GM23338 (cell line): Measurements from ENCODE around the gene SLC6A8.
A peak's percentile ranks its signal among the peaks of the same experiment; 100 is the strongest.

Source experiments
- CREB1 ChIP-seq: fragments of 250-450 bp; sonication (Bioruptor Pico); IDR thresholded peaks from 2 replicates; pipeline ENCODE4 v1.5.0; 2020; ENCODE audit warnings: low read depth, mild to moderate bottlenecking, moderate library complexity
- EZH2 ChIP-seq: fragments of 200-600 bp; sonication (generic); IDR thresholded peaks from one replicate; pipeline ENCODE4 v1.8.0; 2017; ENCODE audit warnings: antibody characterized with exemption, mild to moderate bottlenecking, low read depth; ENCODE audit not compliant: unreplicated experiment
- EZH2phosphoT487 ChIP-seq: fragments of 200-600 bp; sonication (generic); IDR thresholded peaks from one replicate; pipeline ENCODE4 v1.8.1; 2018; ENCODE audit warnings: antibody characterized with exemption; ENCODE audit not compliant: unreplicated experiment
- JUNB ChIP-seq: IDR thresholded peaks from one replicate; pipeline ENCODE4 v1.6.1; 2016; ENCODE audit warnings: antibody characterized with exemption; ENCODE audit not compliant: unreplicated experiment
- NANOG ChIP-seq: IDR thresholded peaks from 2 replicates; pipeline ENCODE4 v1.6.1; 2016; ENCODE audit warnings: antibody characterized with exemption, borderline replicate concordance
- POLR2AphosphoS5 ChIP-seq: IDR thresholded peaks from 2 replicates; pipeline ENCODE4 v1.6.1; 2016; ENCODE audit warnings: antibody characterized with exemption, low read depth
- ZNF331 ChIP-seq: fragments of 250-450 bp; sonication (Bioruptor Pico); IDR thresholded peaks from 2 replicates; pipeline ENCODE4 v1.5.0; 2020; ENCODE audit warnings: low read depth, mild to moderate bottlenecking, moderate library complexity
- TF ChIP-seq, protein P1 (sequence below), 2 experiments: fragments of 200-600 bp in 1 of 2; sonication (generic) in 1 of 2; conservative IDR thresholded peaks; 2 replicates each; pipeline versions ENCODE4 v1.5.1 to v1.6.1; 2016 to 2017; ENCODE audit warnings: antibody characterized with exemption in 2 of 2, low read depth in 2 of 2, mild to moderate bottlenecking in 2 of 2, moderate library complexity in 1 of 2
- TF ChIP-seq, protein P2 (sequence below): IDR thresholded peaks from one replicate; pipeline ENCODE4 v1.6.1; 2018; ENCODE audit warnings: antibody characterized with exemption; ENCODE audit not compliant: unreplicated experiment
- TF ChIP-seq, protein P3 (sequence below): IDR thresholded peaks from 2 replicates; pipeline ENCODE4 v1.6.1; 2016; ENCODE audit warnings: antibody characterized with exemption

DNA sequence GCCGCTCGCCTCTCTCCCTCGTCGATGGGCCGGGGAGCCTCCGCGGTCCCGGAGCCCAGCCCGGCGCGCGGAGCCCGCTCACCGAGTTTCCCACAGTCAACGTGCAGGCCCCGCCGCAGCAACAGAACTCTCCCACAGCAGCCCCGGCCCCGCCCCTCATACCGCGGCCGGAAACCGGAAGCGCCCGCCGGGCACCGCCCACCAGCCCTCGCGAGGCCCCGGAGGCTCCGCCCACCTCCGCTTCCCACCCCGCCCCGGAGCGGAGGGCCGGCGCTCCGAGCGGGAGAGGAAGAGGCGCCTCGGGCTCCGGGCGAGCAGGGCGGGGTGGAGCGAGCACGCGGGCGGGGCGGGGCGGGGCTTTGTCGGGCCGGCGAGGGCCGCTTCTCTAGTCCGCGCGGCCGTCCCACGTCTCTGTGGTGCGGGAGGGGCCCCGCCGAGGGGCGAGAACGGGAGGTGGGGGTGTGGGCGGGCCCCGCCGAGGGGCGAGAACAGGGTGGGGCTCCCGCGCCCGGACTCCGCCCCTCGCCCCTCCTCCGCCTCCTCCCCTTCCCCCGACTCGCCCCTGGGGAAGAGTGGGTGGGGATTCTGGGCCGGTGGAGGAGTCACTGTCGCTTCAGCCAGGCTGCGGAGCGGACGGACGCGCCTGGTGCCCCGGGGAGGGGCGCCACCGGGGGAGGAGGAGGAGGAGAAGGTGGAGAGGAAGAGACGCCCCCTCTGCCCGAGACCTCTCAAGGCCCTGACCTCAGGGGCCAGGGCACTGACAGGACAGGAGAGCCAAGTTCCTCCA is 36.7 kb downstream of the SLC6A8 start, which contains the start of the genes ABCD1 and BCAP31:
- TF ChIP-seq, protein P1, sequence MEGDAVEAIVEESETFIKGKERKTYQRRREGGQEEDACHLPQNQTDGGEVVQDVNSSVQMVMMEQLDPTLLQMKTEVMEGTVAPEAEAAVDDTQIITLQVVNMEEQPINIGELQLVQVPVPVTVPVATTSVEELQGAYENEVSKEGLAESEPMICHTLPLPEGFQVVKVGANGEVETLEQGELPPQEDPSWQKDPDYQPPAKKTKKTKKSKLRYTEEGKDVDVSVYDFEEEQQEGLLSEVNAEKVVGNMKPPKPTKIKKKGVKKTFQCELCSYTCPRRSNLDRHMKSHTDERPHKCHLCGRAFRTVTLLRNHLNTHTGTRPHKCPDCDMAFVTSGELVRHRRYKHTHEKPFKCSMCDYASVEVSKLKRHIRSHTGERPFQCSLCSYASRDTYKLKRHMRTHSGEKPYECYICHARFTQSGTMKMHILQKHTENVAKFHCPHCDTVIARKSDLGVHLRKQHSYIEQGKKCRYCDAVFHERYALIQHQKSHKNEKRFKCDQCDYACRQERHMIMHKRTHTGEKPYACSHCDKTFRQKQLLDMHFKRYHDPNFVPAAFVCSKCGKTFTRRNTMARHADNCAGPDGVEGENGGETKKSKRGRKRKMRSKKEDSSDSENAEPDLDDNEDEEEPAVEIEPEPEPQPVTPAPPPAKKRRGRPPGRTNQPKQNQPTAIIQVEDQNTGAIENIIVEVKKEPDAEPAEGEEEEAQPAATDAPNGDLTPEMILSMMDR (conservative IDR thresholded peaks at IDR 0.05; ENCODE audit: low read depth in 2 of 2): no peak
- TF ChIP-seq EZH2 (no peak), POLR2AphosphoS5 (peak; percentile 23; the same call in 1 of the 2 replicates), EZH2phosphoT487 (no peak), JUNB (no peak), CREB1 (CRISPR knock-in tag) (no peak), NANOG (no peak), ZNF331 (no peak)
- TF ChIP-seq, protein P2, sequence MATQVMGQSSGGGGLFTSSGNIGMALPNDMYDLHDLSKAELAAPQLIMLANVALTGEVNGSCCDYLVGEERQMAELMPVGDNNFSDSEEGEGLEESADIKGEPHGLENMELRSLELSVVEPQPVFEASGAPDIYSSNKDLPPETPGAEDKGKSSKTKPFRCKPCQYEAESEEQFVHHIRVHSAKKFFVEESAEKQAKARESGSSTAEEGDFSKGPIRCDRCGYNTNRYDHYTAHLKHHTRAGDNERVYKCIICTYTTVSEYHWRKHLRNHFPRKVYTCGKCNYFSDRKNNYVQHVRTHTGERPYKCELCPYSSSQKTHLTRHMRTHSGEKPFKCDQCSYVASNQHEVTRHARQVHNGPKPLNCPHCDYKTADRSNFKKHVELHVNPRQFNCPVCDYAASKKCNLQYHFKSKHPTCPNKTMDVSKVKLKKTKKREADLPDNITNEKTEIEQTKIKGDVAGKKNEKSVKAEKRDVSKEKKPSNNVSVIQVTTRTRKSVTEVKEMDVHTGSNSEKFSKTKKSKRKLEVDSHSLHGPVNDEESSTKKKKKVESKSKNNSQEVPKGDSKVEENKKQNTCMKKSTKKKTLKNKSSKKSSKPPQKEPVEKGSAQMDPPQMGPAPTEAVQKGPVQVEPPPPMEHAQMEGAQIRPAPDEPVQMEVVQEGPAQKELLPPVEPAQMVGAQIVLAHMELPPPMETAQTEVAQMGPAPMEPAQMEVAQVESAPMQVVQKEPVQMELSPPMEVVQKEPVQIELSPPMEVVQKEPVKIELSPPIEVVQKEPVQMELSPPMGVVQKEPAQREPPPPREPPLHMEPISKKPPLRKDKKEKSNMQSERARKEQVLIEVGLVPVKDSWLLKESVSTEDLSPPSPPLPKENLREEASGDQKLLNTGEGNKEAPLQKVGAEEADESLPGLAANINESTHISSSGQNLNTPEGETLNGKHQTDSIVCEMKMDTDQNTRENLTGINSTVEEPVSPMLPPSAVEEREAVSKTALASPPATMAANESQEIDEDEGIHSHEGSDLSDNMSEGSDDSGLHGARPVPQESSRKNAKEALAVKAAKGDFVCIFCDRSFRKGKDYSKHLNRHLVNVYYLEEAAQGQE: no peak
- TF ChIP-seq, protein P3, sequence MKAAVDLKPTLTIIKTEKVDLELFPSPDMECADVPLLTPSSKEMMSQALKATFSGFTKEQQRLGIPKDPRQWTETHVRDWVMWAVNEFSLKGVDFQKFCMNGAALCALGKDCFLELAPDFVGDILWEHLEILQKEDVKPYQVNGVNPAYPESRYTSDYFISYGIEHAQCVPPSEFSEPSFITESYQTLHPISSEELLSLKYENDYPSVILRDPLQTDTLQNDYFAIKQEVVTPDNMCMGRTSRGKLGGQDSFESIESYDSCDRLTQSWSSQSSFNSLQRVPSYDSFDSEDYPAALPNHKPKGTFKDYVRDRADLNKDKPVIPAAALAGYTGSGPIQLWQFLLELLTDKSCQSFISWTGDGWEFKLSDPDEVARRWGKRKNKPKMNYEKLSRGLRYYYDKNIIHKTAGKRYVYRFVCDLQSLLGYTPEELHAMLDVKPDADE: no peak
